Jurkat, Clone E6-1 (cell line): Measurements from ENCODE around the gene CACNA1B.

Source experiments
- DNase-seq: peaks from one replicate; pipeline ENCODE4 v3.0.0-alpha.2; 2011; ENCODE audit warnings: low read depth, low spot score
- H3K4me3 ChIP-seq: 2 replicates; pipeline ENCODE4 v1.5.1; 2011; ENCODE audit warnings: mild to moderate bottlenecking, low read length, control low read depth, moderate library complexity

CACNA1B gene

DNA sequence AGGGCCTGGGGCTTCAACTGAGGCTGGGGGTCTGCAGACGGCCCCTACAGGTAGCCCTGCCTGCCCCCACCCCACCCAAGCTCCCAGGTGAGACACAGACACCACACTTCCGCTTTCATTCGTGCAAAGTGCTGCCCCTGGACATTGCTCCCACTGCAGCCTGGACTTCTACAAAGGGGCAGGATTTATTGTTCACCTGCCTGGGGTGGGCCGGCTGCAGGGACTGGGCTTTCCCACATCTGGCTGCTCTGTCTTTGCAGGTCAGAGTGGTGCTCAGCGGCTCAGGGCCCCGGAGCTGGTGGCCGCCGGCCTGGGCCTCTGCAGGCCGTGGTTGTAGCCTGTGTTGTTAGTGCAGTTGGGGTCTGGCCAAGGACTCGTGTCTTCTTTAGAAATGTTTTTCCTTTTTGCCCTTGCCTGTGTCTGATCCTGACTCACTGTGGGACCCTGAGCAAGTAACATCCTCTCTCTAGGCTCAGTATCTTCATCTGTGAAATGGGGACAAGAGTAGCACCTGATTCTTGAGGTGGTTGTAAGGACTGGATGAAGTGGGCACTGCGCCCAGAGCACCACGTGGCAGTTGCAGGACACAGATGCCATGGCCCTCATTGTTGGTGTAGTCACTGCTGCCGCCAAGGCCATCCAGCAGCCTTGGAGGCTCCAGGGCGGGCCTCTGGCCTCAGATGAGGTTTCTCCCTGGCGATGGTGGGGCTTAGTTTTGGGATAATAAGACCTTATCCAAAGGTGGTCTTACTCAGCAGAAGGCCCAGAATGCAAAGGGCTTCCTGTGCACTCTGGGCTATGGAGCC lies 143.9 kb downstream of the CACNA1B start:
- DNase-seq: no peak
- H3K4me3 ChIP-seq: no peak overlapping the region

DNA sequence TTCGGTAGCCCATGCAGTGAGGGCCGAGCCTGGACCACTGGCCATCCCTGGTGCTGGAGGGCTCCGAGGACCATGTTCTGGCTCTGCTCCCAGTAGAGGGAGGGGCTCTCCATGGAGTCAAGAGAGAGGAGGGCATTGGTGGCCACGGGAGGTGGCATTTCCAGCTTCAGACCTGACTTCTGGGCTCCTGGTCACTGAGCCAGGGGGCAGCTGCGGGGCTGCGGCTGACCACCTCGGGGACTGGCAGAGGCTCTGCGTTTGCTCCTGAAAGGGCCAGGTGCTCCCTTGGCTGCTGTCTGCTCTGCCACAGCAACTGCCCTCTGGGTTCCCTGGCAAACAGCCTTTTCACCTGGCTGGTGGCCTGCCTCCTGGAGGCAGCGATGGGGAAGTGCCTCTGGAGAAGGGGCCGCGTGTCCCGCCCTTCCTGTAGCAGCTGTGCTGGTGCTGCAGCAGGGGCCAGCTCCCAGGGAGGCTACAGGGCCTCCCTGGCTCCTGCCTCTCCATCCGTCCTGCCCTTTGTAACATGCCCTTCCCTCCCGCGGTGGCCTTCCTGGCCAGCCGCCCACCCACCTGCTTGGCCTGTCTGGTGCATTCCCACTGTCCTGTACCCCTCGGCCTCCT lies 144.6 kb downstream of the CACNA1B start:
- no peak for DNase-seq
- H3K4me3 ChIP-seq: no peak overlapping the region

DNA sequence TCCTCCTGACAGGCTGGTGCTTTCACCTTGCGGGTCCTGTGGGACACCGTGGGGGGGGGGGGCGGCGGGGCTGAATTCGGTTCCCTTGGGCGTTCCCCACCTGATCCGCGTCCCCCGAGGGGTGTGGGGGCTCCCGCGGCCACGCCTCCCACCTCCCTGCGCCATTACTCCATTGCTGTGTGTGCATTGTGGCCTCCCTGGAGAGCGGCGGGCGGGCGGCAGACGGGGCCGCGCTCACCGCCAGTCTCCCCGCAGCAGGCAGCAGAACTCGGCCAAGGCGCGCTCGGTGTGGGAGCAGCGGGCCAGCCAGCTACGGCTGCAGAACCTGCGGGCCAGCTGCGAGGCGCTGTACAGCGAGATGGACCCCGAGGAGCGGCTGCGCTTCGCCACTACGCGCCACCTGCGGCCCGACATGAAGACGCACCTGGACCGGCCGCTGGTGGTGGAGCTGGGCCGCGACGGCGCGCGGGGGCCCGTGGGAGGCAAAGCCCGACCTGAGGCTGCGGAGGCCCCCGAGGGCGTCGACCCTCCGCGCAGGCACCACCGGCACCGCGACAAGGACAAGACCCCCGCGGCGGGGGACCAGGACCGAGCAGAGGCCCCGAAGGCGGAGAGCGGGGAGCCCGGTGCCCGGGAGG lies 145.3 kb downstream of the CACNA1B start:
- H3K4me3 ChIP-seq: no peak overlapping the region
- no peak for DNase-seq

DNA sequence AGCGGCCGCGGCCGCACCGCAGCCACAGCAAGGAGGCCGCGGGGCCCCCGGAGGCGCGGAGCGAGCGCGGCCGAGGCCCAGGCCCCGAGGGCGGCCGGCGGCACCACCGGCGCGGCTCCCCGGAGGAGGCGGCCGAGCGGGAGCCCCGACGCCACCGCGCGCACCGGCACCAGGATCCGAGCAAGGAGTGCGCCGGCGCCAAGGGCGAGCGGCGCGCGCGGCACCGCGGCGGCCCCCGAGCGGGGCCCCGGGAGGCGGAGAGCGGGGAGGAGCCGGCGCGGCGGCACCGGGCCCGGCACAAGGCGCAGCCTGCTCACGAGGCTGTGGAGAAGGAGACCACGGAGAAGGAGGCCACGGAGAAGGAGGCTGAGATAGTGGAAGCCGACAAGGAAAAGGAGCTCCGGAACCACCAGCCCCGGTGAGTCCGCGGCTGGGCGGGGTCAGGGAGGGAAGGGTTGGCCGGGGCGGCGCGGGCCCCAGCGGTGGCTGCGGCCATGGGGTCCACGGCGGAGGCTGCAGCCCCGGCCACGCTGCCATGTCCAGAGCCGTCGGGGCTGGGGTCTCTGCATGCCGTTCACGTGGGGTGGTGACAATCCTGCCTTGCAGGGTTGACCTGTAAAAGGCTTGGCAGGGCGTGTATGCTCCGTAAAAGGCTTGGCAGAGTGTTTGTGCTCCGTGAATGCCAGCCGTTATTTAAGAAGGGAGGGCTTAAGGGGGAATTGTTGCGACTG lies 146.0 kb downstream of the CACNA1B start:
- no peak overlapping the region for H3K4me3 ChIP-seq

DNA sequence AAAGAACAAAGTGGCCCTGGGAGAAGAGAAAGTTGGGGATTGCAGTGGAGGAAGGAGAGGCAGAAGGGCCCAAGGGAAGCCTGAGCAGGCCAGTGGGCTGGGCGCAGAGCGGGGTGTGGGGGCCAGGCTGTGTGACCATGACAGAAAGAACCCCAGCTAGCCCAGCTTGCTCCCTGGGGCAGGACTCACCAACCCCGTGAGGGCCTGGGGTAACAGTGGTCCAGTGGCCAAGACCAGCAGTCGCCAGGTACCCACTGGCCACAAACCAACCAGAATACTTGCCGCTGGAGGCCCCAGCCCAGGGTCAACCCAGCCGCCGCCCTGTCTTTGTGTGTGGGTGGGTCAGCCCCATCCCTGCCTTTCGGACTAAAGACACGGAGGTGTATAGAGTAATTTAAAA lies 146.5 kb downstream of the CACNA1B start:
- DNase-seq: no peak
- H3K4me3 ChIP-seq: no peak overlapping the region

More for the DNA sequence above, 146.0 kb downstream of the CACNA1B start:
- DNase-seq: no peak

DNA sequence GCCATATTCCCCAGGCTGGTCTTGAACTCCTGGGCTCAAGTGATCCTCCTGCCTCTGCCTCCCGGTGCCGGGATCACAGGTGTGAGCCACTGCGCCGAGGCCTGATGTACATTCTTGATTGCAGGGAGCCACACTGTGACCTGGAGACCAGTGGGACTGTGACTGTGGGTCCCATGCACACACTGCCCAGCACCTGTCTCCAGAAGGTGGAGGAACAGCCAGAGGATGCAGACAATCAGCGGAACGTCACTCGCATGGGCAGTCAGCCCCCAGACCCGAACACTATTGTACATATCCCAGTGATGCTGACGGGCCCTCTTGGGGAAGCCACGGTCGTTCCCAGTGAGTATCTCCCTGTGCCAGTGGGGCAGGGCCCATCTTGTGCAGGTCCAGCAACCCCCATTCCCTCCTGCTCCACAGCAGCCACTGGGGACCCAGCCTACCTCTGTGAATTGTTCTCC lies 147.3 kb downstream of the CACNA1B start:
- no peak overlapping the region for H3K4me3 ChIP-seq
- no peak for DNase-seq

DNA sequence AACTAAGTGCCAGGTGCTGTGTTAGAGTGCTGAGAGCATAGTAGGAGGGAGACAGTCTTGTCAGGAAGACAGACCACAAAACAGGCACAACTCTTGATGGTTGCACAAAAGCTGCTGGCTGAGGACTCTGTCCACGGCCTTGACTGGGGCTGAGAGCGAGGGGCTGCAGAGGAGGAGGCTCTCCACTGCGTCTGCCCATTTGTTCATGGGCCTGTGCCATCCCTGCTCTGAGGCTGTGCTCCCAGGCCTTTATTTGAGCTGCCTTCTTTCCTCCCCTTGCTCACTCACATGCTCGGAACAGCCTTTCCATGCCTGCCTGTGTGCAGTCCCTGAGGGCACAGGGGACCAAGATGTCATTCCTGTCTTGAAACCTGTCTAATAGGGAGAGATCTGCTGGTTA lies 147.8 kb downstream of the CACNA1B start:
- DNase-seq: no peak
- no peak overlapping the region for H3K4me3 ChIP-seq

DNA sequence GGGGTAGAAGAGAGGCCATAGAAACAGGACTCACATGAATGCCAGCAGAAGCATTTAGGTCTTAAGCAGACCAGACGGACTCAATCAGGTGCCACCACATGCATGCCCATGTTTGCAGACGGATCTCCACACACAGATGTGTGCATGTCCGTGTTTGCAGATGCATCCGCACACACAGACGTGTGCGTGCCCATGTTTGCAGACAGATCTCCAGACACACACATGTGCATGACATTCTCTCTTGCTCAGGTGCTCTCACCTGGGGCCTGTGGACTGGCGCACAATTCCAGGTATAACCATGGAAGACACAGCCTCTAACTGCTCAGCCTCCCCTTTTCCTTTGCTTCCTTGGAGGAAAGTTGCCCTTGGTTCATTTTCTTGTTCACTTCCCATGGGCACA lies 148.3 kb downstream of the CACNA1B start:
- no peak for DNase-seq
- no peak overlapping the region for H3K4me3 ChIP-seq

DNA sequence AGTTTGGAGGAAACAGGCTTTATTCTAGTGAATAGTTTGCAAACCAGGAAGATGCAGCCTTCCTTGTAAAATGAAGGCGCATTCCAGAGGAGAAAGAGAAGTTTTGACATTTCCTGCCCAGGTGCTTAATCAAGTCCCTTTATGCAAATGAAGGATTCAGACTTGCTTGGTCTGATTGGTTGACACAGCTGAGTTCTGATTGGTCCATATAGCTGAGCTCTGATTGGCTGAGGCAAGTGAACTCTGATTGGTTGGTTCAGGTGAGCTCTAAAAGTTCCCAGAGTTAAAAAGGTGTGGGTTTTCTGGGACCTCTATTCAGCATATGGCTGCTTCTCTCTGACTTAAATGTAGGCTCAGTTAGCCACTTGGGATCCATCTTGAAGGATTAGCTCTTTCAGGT lies 151.0 kb downstream of the CACNA1B start:
- no peak overlapping the region for H3K4me3 ChIP-seq
- peak; percentile 17 for DNase-seq

DNA sequence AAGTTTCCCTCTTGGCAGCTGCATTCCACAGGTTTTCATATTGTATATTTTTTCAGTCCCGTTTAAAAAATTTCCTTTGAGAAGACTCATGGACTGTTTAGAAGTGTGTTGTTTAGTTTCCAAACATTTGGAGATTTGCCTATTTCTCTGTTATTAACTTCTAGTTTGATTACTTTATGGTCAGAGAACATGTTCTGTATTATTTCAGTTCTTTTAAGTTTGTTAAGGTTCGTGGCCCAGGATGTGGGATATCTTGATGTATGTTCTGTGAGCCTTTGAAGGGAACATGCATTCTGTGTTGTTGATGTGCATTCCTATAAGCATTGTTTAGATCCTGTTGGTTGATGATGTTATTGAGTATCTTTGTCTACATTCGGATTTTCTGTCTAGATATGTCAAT lies 153.6 kb downstream of the CACNA1B start:
- no peak overlapping the region for H3K4me3 ChIP-seq
- DNase-seq: no peak

DNA sequence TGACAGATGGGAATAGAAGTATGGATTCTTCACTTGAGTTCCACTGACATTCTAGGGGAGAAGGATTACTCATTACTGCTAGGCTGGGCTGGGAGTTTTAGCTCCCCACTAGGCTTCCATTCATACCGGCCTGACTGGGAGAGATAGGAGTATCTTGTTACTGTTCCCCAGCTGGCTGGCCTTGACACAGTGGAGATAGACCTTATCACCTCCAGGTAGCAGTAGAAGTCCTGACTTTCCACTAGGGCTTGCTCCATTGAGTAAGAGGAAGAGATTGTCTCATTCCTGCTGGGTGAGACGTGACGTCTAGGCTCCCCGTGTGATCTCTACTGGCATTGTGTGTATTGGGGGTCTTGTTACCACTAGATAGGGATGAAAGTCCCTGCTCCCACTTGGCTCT lies 156.4 kb downstream of the CACNA1B start:
- H3K4me3 ChIP-seq: no peak overlapping the region
- no peak for DNase-seq

DNA sequence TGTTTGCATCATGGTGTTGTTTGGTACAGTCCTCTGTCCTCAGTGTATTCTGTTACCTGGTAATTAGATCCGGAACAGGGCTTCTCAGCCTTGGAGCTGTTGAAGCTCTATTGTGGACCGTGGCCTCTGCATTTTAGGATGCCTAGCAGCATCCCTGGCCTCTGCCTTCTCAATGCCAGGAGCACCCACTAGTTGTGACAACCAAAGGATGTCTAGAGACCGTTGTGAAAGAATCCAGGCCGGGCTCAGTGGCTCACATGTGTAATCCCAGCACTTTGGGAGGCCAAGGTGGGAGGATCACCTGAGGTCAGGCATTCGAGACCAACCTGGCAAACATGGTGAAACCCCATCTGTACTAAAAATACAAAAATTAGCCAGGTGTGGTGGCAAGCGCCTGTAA lies 159.6 kb downstream of the CACNA1B start:
- DNase-seq: no peak
- H3K4me3 ChIP-seq: no peak overlapping the region

DNA sequence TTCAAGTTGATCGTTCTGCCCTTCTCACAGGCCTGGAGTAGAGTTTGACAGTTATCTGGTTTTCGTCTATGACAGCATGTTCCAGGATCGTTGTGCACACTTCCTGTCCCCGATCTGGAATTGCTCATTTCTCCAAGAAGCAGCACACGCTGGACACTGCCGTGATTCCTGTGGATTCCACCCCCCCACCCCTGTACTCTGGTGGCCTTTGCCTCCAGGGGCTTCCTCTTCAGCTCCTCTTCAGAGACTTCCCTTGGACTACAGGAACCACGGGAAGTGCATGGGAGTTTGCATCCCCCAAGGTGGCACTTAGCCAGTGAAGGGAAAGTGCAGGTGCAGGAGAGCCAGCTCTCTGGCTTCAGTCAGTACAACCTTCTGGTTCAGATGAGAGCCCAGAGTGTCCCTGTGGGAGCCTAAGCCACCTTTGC lies 160.7 kb downstream of the CACNA1B start:
- no peak overlapping the region for H3K4me3 ChIP-seq
- no peak for DNase-seq

DNA sequence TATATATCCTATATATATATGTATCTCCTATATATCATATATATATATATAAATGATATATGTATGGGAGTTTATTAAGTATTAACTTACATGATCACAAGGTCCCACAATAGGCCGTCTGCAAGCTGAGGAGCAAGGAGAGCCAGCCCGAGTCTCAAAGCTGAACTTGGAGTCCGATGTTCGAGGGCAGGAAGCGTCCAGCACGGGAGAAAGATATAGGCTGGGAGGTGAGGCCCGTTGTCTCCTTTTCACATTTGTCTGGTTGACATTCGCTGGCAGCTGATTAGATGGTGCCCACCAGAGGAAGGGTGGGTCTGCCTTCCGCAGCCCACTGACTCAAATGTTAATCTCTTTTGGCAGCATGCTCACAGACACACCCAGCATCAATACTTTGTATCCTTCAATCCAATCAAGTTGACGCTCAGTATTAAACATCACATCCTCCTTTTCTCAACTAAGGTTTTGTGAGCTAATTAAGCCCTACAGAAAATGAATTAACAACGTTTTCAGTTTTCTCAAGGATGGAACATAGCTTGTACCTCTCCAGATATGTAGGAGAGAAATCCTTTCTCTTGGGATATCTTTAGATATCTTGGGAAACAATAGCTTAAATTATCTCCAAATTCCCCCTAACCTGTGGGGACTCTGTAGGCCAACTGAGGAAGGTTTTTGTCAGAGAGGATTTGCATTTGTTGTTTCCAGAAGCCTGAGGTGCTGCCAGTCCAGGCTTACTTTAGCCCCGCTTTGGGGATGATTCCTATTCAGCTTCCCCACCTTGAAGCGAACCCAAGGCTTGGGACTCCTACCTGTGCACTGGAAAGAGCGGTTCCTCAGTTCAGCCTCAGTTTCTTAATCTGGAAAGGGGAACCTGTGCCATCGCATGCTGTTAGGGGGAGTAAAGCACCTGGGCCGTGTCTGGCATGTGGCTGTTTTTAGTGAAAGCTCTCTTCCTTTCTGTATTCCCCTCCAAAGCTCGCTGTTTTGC lies 163.2 kb downstream of the CACNA1B start:
- DNase-seq: no peak
- H3K4me3 ChIP-seq: no peak overlapping the region

DNA sequence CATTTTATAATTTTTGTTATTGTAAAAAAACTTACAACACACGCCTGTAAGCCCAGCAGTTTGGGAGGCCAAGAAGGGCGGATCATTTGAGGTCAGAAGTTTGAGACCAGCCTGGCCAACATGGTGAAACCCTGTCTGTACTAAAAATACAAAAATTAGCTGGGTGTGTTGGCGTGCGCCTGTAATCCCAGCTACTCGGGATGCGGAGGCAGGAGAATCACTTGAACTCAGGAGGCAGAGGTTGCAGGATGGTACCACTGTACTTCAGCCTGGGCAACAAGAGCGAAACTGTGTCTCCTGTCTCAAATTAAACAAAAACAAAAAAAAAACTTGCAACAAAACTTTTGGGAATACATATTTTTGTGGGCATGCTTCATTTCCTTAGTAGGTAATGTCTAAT lies 164.6 kb downstream of the CACNA1B start:
- H3K4me3 ChIP-seq: no peak overlapping the region
- no peak for DNase-seq

DNA sequence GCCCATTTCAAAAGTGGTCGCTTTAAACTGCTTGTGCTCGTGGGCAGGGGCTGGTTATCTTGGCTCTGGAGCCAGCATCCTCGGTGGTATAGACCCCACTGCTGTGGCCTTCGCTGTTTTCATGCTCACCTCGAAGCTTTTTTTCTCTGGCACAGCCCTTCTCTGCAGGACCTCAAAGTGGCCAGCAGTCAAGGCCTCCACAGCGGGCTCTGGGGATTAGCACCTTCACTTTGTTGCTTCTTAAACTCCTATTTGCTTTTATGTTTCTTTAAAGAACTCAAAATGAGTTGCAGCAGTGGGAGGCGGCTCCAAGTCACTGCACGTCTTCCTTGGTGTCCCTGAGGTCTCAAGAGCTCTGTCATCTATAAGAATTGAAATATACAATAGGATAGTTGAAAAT lies 165.1 kb downstream of the CACNA1B start:
- no peak overlapping the region for H3K4me3 ChIP-seq
- no peak for DNase-seq

DNA sequence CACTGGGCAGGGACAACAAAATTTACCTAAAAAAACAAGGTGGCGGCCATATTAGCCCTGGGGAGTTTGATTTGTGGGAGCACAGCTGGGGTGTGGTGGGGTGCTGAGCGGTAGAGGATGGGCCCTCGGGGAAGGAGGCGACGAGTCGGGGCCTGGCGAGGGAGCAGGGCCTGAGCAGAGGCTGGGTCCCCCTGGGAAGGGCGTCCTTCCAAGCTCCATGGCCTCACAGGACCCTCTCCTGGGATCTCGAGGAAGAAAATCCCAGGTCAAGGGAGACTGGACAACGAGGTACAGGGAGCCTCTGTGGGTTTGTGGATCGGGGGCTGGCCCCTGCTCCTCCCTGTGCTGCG lies 165.5 kb downstream of the CACNA1B start:
- no peak overlapping the region for H3K4me3 ChIP-seq
- DNase-seq: no peak

DNA sequence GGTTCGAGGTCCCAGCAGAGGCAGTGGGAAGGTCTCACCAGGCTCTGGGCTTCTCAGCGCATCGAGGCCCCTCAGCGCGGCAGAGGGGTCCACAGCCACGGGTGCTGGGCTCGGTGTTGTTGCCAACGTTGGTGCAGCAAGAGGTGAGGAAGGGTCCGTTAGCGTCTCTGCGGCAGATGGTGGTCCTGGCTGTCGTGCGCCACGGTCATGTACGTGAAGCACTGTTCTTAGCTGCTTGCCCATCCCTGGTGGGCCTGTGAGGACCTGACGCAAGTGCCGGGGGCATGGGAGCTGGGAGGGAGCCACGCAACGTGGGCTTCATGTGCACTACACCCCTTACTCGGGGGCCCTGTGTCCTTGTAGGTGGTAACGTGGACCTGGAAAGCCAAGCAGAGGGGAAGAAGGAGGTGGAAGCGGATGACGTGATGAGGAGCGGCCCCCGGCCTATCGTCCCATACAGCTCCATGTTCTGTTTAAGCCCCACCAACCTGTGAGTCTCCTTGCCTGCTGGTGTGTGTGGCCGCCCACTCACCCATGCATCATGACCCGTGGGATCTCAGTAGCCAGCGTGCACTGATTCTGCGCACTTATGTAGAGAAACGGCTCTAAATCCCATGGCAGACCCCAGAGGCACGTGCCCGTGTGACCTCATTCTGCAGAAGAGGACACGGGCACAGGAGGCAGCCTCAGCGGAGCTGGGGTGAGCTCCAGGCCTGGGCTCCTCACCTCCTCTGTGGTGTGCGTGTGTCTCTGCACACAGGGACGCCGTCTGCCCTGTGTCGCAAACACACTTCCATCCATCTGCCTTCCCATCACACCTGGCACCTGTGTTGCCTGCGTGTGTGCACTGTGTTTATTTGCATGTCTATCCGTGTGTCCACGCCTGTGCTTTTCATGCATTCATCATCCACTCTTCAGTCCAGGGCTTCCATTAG lies 166.1 kb downstream of the CACNA1B start:
- no peak overlapping the region for H3K4me3 ChIP-seq
- no peak for DNase-seq
